Endothelial cell (in vitro differentiated cells): ENCODE data around the gene C16orf87. TPM values are rescaled to one million over a fixed set of nuclear protein-coding genes. Genes with fewer than 3 reads are reported as not detected.
"Not testable (repeated sequence)": the region's sequence is repeated elsewhere in the genome, so short reads cannot be mapped to it uniquely, and the experiment has no call there.

ENCODE experiments used
- DNase-seq: peaks from one replicate; pipeline ENCODE4 v3.0.0; 2021; ENCODE audit warnings: low spot score
- H3K27ac Mint-ChIP-seq: one replicate; pipeline ENCODE4 v1.8.0; 2021; ENCODE audit warnings: mixed read lengths, inconsistent platforms; ENCODE audit not compliant: unreplicated experiment
- H3K27me3 Mint-ChIP-seq: one replicate; pipeline ENCODE4 v1.8.0; 2021; ENCODE audit warnings: mild to moderate bottlenecking, moderate library complexity, mixed read lengths, inconsistent platforms; ENCODE audit not compliant: unreplicated experiment
- H3K36me3 Mint-ChIP-seq: one replicate; pipeline ENCODE4 v1.8.0; 2021; ENCODE audit warnings: mild to moderate bottlenecking, low read depth, mixed read lengths, inconsistent platforms; ENCODE audit not compliant: unreplicated experiment
- H3K4me1 Mint-ChIP-seq: one replicate; pipeline ENCODE4 v1.8.0; 2021; ENCODE audit warnings: mild to moderate bottlenecking, mixed read lengths, inconsistent platforms; ENCODE audit not compliant: unreplicated experiment
- H3K4me3 Mint-ChIP-seq: one replicate; pipeline ENCODE4 v1.8.0; 2021; ENCODE audit warnings: mild to moderate bottlenecking, mixed read lengths, inconsistent platforms; ENCODE audit not compliant: unreplicated experiment
- H3K9me3 Mint-ChIP-seq: one replicate; pipeline ENCODE4 v1.8.0; 2021; ENCODE audit warnings: mixed read lengths, inconsistent platforms; ENCODE audit not compliant: unreplicated experiment
- long read RNA-seq: library from polyadenylated mRNA; unstranded; transcript quantifications from one replicate; pipeline ENCODE4 v2.0.0, GENCODE V29; 2020; ENCODE audit not compliant: unreplicated experiment
- total RNA-seq: library from RNA; stranded (reverse); fragmentation: NEBNext Ultra II Directional; extraction: Animal tissue kit (Norgen Biotek cat#: 25700); gene quantifications from one replicate; pipeline ENCODE4 v1.2.1, GENCODE V29; 2021; ENCODE audit not compliant: unreplicated experiment
- TF ChIP-seq, protein P1 (sequence below): fragments of 200-600 bp; sonication (generic); IDR thresholded peaks from one replicate; pipeline ENCODE4 v1.5.0; 2021; ENCODE audit warnings: antibody characterized with exemption; ENCODE audit not compliant: unreplicated experiment

Gene C16orf87, protein sequence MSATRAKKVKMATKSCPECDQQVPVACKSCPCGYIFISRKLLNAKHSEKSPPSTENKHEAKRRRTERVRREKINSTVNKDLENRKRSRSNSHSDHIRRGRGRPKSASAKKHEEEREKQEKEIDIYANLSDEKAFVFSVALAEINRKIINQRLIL
- total RNA-seq = 15.3 TPM
- long read RNA-seq, full-length matches to known transcripts = 9 of 9 reads
- long read RNA-seq, partial matches to known transcripts = 0 of 9 reads
- long read RNA-seq, other reads (novel, unspliced or antisense) = 0 of 9 reads

DNA sequence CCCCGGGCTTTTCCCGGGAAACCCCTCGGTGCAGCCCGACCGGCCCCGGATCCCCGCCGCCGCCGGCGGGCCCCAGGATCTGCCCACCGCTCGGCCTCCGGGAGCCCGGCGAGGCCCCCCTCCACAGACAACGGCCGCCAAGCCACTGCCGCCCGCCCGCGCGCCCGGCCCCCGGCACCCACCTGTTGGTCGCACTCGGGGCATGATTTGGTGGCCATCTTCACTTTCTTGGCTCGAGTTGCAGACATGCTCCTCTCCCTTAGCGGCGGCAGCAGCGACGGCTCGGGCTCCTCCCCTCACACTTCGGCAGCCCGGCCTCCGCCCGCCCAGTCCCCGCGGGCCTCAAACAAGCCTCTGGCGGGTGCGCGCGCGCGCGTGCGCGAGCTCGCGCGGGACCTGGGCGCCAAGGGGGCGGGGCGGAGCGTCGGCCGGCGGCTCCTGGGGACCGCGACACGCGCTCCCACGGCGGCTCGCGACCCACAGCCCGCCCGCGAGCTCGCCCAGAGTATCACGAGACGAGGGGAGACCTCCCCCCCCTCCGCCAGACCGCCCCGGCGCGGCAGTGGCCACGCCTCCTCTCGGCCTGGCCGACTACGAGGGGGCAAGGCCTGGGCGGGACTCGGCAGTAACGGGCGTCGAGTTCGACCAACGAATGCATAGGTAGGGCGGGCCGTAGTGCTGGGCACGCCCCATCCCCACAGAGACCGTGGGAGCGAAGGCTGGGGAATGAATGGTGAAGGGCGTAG, at the start of gene C16orf87:
C16orf87 (minus strand) TSS at position 279 of the 746 bp plus-strand sequence; CDS start at position 248, 31 bp downstream.
- Mint-ChIP-seq H3K4me3 (peak within 1 kb of the TSS; percentile 100), H3K9me3 (no peaks in the 10 kb centered on the region), H3K4me1 (peaks cover 15% of the 10 kb centered on the region), H3K27me3 (peaks cover 2% of the 10 kb centered on the region), H3K27ac (peak within 1 kb of the TSS; percentile 94), H3K36me3 (peaks cover 5% of the 10 kb centered on the region)
- TF ChIP-seq, protein P1, sequence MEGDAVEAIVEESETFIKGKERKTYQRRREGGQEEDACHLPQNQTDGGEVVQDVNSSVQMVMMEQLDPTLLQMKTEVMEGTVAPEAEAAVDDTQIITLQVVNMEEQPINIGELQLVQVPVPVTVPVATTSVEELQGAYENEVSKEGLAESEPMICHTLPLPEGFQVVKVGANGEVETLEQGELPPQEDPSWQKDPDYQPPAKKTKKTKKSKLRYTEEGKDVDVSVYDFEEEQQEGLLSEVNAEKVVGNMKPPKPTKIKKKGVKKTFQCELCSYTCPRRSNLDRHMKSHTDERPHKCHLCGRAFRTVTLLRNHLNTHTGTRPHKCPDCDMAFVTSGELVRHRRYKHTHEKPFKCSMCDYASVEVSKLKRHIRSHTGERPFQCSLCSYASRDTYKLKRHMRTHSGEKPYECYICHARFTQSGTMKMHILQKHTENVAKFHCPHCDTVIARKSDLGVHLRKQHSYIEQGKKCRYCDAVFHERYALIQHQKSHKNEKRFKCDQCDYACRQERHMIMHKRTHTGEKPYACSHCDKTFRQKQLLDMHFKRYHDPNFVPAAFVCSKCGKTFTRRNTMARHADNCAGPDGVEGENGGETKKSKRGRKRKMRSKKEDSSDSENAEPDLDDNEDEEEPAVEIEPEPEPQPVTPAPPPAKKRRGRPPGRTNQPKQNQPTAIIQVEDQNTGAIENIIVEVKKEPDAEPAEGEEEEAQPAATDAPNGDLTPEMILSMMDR = no peak
- DNase-seq = peak; percentile 92

DNA sequence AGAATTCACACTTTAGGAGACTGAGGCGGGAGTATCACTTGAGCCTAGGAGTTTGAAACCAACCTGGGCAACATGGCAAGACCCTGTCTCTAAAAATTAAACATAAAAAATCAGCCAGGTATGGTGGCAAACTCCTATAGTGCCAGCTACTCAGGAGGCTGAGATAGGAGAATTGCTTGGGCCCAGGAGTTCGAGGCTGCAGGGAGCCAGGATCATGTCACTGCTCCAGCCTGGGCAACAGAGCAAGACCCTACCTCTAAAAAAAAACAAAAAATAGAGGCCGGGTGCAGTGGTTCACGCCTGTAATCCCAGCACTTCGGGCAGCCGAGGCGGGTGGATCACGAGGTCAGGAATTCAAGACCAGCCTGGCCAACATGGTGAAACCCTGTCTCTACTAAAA, 44.3 kb upstream of the C16orf87 start:
- Mint-ChIP-seq H3K36me3 (no peaks in the 10 kb centered on the region), H3K9me3 (no peaks in the 10 kb centered on the region), H3K27ac (no peak overlapping the region), H3K27me3 (peaks cover 1% of the 10 kb centered on the region), H3K4me3 (no peak overlapping the region), H3K4me1 (no peaks in the 10 kb centered on the region)
- DNase-seq = no peak
- TF ChIP-seq, protein P1 = no peak

DNA sequence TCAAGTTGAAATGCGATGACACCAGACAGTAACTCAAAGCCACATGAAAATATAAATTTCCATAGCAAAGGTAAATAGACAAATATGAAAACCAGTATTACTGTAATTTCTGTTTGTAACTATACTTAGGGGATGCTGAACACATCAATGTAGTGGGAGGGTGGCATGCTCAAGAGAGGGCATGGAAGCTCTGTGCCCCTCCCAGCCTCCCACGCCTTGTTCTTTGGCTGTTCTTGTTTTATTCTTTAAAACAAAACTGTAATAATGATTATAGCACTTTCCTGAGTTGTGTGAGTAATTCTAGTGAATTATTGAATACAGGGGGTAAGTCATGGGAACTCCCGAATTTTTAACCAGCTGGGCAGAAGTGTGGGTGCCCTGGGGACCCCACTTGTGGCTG, 42.2 kb upstream of the C16orf87 start:
- Mint-ChIP-seq H3K4me1 (no peaks in the 10 kb centered on the region), H3K27me3 (no peaks in the 10 kb centered on the region), H3K36me3 (no peaks in the 10 kb centered on the region), H3K9me3 (no peaks in the 10 kb centered on the region), H3K4me3 (no peak overlapping the region), H3K27ac (no peak overlapping the region)
- DNase-seq = no peak
- TF ChIP-seq, protein P1 = no peak

DNA sequence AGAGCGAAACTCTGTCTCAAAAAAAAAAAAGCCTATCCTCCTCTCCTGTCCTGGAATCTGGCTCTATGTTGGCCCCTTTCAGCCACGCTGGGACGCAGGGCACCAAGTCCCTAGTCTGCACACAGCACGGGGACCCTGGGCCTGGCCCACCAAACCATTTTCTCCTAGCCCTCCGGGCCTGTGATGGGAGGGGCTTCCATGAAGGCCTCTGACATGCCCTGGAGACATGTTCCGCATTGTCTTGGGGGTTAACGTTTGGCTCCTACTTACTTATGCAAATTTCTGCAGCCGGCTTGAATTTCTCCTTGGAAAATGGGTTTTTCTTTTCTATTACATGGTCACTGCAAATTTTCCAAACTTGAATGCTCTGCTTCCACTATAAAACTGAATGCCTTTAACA, 40.6 kb upstream of the C16orf87 start:
- Mint-ChIP-seq H3K27ac (no peak overlapping the region), H3K4me1 (no peaks in the 10 kb centered on the region), H3K9me3 (no peaks in the 10 kb centered on the region), H3K4me3 (no peak overlapping the region), H3K36me3 (no peaks in the 10 kb centered on the region), H3K27me3 (no peaks in the 10 kb centered on the region)
- DNase-seq = no peak
- TF ChIP-seq, protein P1 = no peak

DNA sequence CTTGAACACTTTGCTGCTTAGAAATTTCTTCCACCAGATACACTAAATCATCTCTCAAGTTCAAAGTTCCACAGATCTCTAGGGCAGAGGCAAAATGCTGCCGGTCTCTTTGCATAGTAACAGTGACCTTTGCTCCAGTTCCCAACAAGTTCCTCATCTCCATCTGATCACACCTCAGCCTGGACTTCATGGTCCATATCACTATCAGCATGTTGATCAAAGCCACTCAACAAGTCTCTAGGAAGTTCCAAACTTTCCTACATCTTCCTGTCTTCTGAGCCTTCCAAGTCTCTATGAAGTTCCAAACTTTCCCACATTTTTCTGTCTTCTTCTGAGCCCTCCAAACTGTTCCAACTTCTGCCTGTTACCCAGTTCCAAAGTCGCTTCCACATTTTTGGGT, 37.9 kb upstream of the C16orf87 start:
- not testable (repeated sequence) for H3K4me1 Mint-ChIP-seq, H3K27ac Mint-ChIP-seq, H3K9me3 Mint-ChIP-seq, H3K36me3 Mint-ChIP-seq, H3K4me3 Mint-ChIP-seq, DNase-seq, H3K27me3 Mint-ChIP-seq

DNA sequence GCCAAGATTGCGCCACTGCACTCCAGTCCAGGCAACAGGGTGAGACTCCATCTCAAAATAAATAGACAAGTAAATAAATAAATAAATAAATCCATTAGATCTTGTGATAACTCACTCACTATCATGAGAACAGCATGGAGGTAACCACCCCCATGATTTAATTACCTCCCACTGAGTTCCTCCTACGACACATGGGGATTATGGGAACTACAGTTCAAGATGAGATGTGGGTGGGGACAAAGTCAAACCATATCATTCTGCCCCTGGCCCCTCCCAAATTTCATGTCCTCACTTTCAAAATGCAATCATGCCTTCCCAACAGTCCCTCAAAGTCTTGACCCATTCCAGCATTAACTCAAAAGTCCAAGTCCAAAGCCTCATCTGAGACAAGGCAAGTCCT, 36.5 kb upstream of the C16orf87 start:
- H3K4me1 Mint-ChIP-seq, H3K27me3 Mint-ChIP-seq, DNase-seq, H3K36me3 Mint-ChIP-seq, H3K4me3 Mint-ChIP-seq, H3K9me3 Mint-ChIP-seq, H3K27ac Mint-ChIP-seq: not testable (repeated sequence)
